Muscle layer of duodenum (tissue), 2 donors: ENCODE data around the gene ARSK.

Experiments used
- H3K27ac ChIP-seq: one replicate; pipeline ENCODE4 v1.7.0; 2013; ENCODE audit warnings: mild to moderate bottlenecking, low read length
- H3K27me3 ChIP-seq: one replicate; pipeline ENCODE4 v1.7.0; 2013; ENCODE audit warnings: low read depth, mild to moderate bottlenecking, control low read depth, low read length
- H3K36me3 ChIP-seq, 2 donors: one replicate each; pipeline ENCODE4 v1.7.0; 2013; ENCODE audit warnings: low read length in 2 of 2, control low read depth in 1 of 2, mild to moderate bottlenecking in 1 of 2; ENCODE audit not compliant: insufficient read depth in 2 of 2, control insufficient read depth in 1 of 2
- H3K4me1 ChIP-seq, 2 donors: one replicate each; pipeline ENCODE4 v1.7.0; 2013; ENCODE audit warnings: low read length in 2 of 2, mild to moderate bottlenecking in 2 of 2, control low read depth in 1 of 2, moderate library complexity in 1 of 2; ENCODE audit not compliant: insufficient read depth in 2 of 2, control insufficient read depth in 1 of 2
- H3K4me3 ChIP-seq, 2 donors: one replicate each; pipeline ENCODE4 v1.7.0; 2013; ENCODE audit warnings: low read length in 2 of 2, low read depth in 1 of 2, mild to moderate bottlenecking in 1 of 2
- H3K9me3 ChIP-seq, 2 donors: one replicate each; pipeline ENCODE4 v1.7.0; 2013; ENCODE audit warnings: low read length in 2 of 2, control low read depth in 1 of 2, mild to moderate bottlenecking in 1 of 2; ENCODE audit not compliant: control insufficient read depth in 1 of 2
- donor health status: healthy.

Gene ARSK

DNA sequence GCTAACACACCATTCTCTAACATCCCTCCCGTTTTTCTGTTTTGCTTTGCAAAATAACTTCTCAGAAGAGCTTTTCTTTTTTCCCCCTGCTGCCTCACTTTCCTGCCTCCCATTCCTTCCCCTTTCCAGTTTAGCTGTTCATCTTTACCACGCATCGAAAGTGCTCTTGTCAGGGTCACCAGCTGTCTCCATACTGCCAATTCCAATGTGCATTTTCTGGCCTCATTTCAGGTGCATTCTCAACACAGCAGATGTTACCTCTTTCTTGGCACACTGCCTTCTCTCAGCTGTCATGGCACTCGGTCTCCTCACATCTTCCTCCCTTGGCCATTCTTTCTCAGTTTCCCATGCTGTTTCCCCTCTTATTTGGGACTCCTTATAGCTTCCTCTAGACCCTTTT is 9.5 kb downstream of the ARSK start:
- no peaks in the 10 kb centered on the region for H3K9me3 ChIP-seq
- no peaks in the 10 kb centered on the region for H3K27me3 ChIP-seq
- H3K27ac ChIP-seq = no peak overlapping the region
- H3K4me3 ChIP-seq = no peak overlapping the region
- no peaks in the 10 kb centered on the region for H3K4me1 ChIP-seq
- peaks cover 0 to 11% of the 10 kb centered on the region in 2 donors for H3K36me3 ChIP-seq

GRCh38 chr5:95565280-95565920 is 10.5 kb downstream of the ARSK start:
- Histone ChIP-seq H3K27me3 (no peaks in the 10 kb centered on the region), H3K4me3 (no peak overlapping the region), H3K4me1 (no peaks in the 10 kb centered on the region), H3K36me3 (peaks cover 5 to 11% of the 10 kb centered on the region in 2 donors), H3K9me3 (no peaks in the 10 kb centered on the region), H3K27ac (no peak overlapping the region)

DNA sequence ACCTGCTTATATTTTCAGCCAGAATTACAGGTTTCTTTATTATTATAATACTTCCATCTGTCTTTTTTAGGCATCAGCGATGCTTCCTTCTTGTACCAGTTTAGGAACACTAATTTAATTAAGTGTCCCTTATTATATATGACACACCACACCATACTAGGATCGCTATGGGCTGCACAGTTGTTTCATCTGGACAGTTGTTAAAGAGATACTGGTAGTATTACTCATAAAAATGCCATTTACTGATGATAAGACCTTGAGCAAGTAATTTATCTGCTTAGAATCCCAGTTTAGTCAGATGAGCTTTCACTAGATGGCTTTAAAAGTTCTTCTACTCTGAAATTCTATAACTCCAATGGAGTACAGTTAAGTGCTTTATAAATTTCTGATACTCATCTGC is 17.1 kb downstream of the ARSK start:
- Histone ChIP-seq H3K9me3 (peaks cover 0 to 4% of the 10 kb centered on the region in 2 donors), H3K27me3 (no peaks in the 10 kb centered on the region), H3K27ac (no peak overlapping the region), H3K4me3 (no peak overlapping the region), H3K36me3 (peaks cover 5 to 10% of the 10 kb centered on the region in 2 donors), H3K4me1 (no peaks in the 10 kb centered on the region)

DNA sequence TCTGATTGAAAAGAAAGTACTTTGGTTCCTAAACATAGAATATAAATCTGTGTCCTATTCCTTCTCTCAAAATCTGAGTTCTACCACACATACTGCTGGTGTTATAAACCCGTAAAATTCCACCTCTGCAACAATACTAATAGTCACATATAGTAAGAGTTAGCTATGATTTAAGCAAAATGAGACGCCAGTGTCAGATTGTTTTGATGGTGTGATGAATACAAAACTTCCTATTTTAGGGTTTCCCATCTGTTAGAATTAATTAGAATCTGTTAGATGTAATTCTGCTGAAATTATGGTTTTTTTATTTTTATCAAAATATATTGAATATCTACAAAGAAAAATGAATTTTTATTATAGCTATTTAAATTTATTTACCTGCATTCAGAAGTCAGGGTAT is 26.7 kb downstream of the ARSK start:
- Histone ChIP-seq H3K27ac (no peak overlapping the region), H3K9me3 (no peaks in the 10 kb centered on the region), H3K27me3 (no peaks in the 10 kb centered on the region), H3K36me3 (no peaks in the 10 kb centered on the region), H3K4me1 (no peaks in the 10 kb centered on the region), H3K4me3 (no peak overlapping the region)

GRCh38 chr5:95583992-95584391 is 29.1 kb downstream of the ARSK start:
- H3K27ac ChIP-seq = no peak overlapping the region
- no peak overlapping the region for H3K4me3 ChIP-seq
- no peaks in the 10 kb centered on the region for H3K9me3 ChIP-seq
- no peaks in the 10 kb centered on the region for H3K27me3 ChIP-seq
- no peaks in the 10 kb centered on the region for H3K36me3 ChIP-seq
- H3K4me1 ChIP-seq = no peaks in the 10 kb centered on the region

GRCh38 chr5:95590880-95591279 is 36.0 kb downstream of the ARSK start:
- Histone ChIP-seq H3K4me1 (no peaks in the 10 kb centered on the region), H3K27ac (no peak overlapping the region), H3K36me3 (no peaks in the 10 kb centered on the region), H3K9me3 (no peaks in the 10 kb centered on the region), H3K4me3 (no peak overlapping the region), H3K27me3 (no peaks in the 10 kb centered on the region)

GRCh38 chr5:95591490-95591901 is 36.6 kb downstream of the ARSK start:
- no peaks in the 10 kb centered on the region for H3K36me3 ChIP-seq

DNA sequence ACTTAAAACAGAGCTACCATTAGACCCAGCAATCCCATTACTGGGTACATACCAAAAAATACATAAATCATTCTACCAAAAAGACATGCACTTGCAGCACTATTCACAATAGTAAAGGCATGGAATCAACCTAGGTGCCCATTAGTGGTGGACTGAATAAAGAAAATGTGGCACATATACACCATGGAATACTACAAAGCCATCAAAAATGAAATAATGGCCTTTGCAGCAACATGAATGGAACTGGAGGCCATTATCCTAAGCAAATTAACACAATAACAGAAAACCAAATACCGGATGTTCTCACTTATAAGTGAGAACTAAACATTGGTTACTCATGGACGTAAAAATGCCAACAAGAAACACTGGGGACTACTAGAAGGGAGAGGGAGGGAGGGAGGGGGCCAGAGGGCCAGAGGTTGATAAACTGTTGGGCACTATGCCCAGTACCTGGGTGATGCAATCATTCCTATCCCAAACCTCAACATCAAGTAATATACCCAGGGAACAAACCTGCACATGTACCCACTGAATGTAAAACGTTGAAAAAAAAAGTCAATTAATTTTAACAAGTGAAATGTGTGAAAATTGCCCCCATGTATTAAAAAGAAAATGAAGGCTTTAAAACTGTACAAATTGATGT is 40.5 kb downstream of the ARSK start:
- H3K4me1 ChIP-seq = no peaks in the 10 kb centered on the region
- H3K9me3 ChIP-seq = no peaks in the 10 kb centered on the region
- no peaks in the 10 kb centered on the region for H3K36me3 ChIP-seq
- H3K4me3 ChIP-seq = no peak overlapping the region
- no peak overlapping the region for H3K27ac ChIP-seq
- no peaks in the 10 kb centered on the region for H3K27me3 ChIP-seq

More at GRCh38 chr5:95591490-95591901, 36.6 kb downstream of the ARSK start:
- Histone ChIP-seq H3K4me1 (no peaks in the 10 kb centered on the region), H3K27me3 (no peaks in the 10 kb centered on the region), H3K4me3 (no peak overlapping the region), H3K27ac (no peak overlapping the region), H3K9me3 (no peaks in the 10 kb centered on the region)

- Histone ChIP-seq H3K4me3 (no peak overlapping the region), H3K27me3 (no peaks in the 10 kb centered on the region), H3K9me3 (no peaks in the 10 kb centered on the region), H3K36me3 (no peaks in the 10 kb centered on the region), H3K27ac (no peak overlapping the region), H3K4me1 (no peaks in the 10 kb centered on the region)
These were observed 44.4 kb downstream of the ARSK start for GRCh38 chr5:95599252-95599651.

- Histone ChIP-seq H3K27me3 (no peaks in the 10 kb centered on the region), H3K4me3 (no peak overlapping the region), H3K9me3 (no peaks in the 10 kb centered on the region), H3K4me1 (no peaks in the 10 kb centered on the region), H3K36me3 (no peaks in the 10 kb centered on the region), H3K27ac (no peak overlapping the region)
These were observed 45.7 kb downstream of the ARSK start for GRCh38 chr5:95600557-95600956.

- Histone ChIP-seq H3K4me3 (no peak overlapping the region), H3K27ac (no peak overlapping the region), H3K36me3 (no peaks in the 10 kb centered on the region)
These were observed 50.9 kb downstream of the ARSK start for GRCh38 chr5:95605786-95606185.

GRCh38 chr5:95606419-95606818 is 51.5 kb downstream of the ARSK start:
- Histone ChIP-seq H3K27ac (no peak overlapping the region), H3K4me3 (no peak overlapping the region), H3K27me3 (no peaks in the 10 kb centered on the region), H3K36me3 (no peaks in the 10 kb centered on the region), H3K9me3 (no peaks in the 10 kb centered on the region), H3K4me1 (no peaks in the 10 kb centered on the region)

More at GRCh38 chr5:95605786-95606185, 50.9 kb downstream of the ARSK start:
- Histone ChIP-seq H3K27me3 (no peaks in the 10 kb centered on the region), H3K9me3 (no peaks in the 10 kb centered on the region), H3K4me1 (no peaks in the 10 kb centered on the region)
